HG03025 (cell line): ENCODE results near the gene ADK.
"Not testable (repeated sequence)": the region's sequence is repeated elsewhere in the genome, so short reads cannot be mapped to it uniquely, and the experiment has no call there.

Experiments used
- ATAC-seq: cut with Tn5 transposase; IDR thresholded peaks from one replicate; pipeline ENCODE4 v1.9.1; 2021; ENCODE audit warnings: mild to moderate bottlenecking, moderate library complexity; ENCODE audit not compliant: unreplicated experiment, low FRiP score

ADK gene

DNA sequence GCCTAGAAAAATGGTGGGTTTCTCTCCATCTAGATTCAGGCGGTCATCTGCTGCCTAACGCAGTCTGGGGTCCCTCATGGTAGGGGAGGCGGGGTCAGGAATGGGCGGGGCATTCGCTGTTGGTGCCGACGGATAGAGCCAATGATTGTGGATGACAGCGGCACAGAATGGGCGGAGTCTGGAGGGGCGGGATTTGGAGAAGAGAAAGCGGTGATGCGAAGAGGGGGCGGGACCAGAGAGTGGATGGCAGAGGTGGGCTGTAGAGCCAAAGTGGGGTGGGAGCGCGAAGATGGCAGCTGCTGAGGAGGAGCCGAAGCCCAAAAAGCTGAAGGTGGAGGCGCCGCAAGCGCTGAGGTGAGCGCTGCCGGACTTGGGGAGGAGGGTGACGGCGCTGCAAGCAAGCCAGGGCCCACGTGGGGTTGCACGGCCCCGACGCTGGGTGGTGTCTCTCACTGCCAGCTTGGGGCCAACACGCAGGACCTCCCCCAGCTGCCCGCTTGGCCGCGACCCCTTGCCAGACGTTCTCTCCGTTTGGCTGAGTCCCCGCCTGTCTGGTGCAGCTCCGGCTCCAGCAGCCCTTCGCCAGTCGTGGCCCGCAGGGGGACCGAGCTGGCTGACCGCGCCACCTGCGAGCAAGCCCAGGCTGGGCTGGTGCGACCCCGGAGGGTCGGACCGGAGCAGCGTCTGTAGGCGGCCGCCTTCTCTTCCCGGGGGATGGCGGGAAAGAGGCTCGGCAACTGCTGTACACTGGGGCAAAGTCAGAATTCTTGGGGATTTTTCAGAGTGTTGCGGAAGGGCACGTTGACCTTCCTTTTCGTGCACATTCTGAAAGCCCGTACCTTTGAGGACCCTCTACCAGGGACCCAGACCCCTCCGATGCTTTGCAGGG is at the start of gene ADK:
TSS of gene ADK (plus strand) at position 232 of the 889 bp plus-strand sequence. CDS start at position 290, 58 bp downstream.
- peak; percentile 76 for ATAC-seq

DNA sequence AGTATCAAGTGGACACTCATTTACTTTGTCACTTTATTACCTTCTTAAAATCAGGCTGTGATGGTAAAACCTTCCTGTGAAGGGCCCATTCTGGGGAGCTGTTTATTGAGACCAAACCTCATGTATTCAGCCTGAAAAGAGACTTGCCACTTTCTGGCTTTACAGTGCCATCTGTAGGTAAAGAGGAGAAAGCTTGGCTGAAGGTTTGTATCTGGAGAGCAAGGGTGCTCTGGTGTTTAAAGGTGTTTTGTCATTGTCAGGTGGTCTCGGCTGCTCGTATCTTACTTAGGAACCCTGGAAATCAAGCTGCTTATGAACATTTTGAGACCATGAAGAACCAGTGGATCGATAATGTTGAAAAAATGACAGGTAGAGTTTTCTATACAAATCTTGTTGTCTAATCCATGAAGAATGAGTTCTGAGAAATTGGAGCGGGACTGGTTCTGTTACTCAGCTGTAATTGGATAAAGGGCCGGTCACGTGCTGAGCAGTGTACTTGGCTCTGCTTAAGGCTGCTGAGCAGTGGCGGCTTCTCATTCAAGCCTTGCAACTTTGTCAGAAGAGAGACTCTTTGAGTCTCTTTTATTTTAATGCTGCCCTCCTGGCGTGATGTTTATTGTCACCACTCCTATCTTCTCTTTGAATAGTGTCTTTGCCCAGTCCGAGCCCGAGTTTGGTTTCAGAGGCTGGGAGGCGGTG is 47.3 kb upstream of the ADK start:
- no peak for ATAC-seq

DNA sequence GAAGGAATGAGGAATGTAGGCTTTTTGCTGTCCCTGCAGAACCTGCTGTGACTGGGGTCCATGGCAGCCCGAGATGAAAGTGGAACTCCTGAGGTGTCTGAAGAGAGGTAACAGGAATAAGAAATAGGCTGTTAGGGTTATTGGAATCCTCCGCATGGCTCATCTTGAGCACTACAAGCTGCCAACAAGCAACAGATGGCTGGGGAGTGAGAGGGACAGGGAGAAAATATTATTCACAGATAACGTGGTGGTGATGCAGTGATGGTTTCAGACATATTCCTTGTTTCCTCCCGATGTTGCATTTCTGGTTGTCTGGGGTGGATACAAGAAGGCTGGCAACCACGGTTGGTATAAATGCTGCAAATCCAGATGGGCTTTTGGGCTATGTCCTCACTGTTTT is 46.5 kb upstream of the ADK start:
- no peak for ATAC-seq

DNA sequence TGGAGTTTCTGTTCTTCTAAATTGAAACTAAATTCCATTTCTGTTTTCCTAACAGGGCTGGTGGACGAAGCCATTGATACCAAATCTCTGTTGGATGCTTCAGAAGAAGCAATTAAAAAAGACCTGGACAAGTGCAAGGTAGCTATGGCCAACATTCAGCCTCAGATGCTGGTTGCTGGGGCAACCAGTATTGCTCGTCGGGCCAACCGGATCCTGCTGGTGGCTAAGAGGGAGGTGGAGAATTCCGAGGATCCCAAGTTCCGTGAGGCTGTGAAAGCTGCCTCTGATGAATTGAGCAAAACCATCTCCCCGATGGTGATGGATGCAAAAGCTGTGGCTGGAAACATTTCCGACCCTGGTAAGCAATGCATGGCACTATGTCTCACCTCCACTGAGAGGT is 46.0 kb upstream of the ADK start:
- no peak for ATAC-seq

DNA sequence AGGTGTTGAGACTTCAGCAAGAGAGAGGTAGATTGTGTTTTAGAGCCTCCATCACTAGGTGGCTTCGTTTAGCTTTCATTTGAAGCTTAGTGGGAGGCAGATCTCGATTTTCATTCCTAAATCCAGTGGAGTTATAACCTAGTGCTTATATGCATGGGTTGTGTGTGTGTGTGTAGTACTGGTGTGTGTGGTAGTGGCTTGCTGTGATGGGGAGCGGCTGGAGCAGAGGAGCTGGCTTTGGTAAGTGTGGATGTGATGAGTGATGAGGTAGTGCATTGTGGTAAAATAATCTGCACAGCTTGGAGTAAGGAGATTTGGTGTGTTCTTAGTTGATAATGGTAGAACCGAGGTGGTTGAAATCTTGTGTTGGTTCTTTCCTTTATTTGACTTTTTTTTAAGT is 43.6 kb upstream of the ADK start:
- no peak for ATAC-seq

DNA sequence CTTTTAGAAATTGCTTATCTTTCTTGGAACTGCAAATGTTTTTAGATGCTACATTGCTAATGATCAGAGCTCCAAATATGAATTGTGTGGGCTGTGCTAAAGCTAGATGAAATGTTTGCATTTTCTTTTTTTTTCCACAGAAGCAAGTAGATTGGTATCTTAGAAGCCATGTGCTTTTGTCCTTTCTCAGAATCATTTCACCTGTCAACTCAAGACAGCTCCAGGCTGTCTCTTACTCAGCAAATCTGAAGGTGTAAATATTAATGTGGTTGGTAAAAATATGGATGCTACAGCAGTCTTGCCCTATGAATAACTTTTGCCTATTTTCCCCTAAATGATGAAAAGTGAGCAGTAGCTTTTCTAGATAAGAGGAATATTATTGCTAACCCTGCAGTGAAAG is 41.6 kb upstream of the ADK start:
- no peak for ATAC-seq

DNA sequence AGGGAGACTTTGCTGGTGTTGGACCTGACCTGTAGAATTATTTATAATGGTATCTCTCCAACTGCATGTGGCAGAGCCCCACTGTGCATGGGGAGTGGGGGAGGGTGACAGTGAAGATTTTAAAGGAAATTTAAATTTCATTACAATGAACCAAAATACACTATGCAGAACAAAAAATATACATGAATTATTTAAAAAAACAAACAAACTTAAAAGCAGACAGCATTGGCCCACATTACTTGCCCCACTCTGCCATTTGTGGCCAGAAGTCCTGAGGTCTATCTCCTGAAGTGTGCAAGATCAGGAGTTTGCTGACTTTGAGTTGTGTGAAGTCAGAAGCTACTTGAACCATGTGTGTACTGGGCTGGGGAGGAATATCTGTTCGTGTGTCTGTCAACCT is 40.9 kb upstream of the ADK start:
- ATAC-seq, result no peak

DNA sequence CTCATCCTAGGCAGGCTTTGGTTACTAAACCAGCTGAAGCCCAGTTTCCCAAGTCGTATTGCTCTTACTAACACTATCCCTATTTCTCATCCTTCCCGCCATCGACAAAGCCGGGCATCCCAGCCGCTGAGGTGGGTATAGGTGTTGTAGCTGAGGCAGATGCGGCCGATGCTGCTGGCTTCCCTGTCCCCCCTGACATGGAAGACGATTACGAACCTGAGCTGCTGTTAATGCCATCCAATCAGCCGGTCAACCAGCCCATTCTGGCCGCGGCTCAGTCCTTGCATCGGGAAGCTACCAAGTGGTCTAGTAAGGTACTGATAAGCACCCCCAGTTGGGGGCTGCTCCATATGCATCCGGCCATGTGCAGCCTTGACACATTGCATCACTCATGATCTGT is 39.2 kb upstream of the ADK start:
- ATAC-seq, result no peak

DNA sequence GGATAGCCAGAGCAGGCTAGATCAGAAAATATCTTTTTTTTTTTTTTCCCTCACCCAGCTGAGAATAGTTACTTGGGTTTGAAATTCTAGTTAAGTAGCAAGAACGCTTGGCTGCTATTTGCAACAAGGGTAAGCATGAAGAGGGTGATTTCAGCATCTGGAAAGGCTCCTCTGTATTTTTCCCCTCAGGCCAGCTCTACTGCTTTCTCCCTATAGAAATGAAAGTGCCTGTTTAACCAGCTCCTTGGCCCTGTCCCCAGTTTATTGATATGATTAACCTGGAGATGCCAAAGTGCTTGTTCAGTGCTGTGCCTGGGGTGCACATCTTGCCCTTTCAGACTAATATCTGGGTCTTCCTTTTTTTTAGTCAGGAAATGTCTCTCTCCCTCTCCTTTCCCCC is 37.5 kb upstream of the ADK start:
- ATAC-seq, result no peak

DNA sequence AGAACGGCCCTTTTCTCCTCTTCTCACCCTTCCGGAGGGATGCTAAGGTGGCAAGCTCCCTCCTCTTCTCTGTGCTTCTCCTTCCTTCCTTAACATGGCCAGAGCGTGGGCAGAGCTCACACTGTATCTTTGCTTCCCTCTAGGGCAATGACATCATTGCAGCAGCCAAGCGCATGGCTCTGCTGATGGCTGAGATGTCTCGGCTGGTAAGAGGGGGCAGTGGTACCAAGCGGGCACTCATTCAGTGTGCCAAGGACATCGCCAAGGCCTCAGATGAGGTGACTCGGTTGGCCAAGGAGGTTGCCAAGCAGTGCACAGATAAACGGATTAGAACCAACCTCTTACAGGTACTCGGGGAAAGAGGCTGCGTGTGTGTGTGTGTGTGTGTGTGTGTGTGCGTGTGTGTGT is 37.0 kb upstream of the ADK start:
- ATAC-seq, result no peak

DNA sequence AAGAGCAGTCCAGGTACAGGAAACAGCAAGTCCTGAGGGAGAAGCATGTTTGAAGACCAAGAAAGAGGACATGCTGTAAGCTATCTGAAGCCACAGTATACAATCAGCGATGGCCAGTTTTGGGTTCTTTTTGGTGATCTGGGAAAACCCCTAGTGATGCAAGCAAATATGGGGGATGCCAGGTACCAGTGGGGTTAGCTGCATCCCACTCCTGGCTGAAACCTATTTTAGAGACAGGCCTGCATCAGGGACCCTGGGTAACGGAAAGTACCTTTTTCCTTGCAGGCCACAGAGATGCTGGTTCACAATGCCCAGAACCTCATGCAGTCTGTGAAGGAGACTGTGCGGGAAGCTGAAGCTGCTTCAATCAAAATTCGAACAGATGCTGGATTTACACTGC is 33.3 kb upstream of the ADK start:
- ATAC-seq, result no peak

DNA sequence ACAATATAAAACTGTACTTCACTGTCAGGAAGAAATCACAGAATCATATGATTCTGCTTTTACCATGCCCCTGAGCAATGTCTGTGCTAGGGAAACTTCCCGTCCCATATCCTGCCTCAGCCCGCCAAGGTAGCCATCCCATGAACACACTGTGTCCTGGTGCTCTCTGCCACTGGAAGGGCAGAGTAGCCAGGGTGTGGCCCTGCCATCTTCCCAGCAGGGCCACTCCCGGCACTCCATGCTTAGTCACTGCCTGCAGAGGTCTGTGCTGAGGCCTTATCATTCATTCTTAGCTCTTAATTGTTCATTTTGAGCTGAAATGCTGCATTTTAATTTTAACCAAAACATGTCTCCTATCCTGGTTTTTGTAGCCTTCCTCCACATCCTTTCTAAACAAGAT is 32.2 kb upstream of the ADK start:
- no peak for ATAC-seq

DNA sequence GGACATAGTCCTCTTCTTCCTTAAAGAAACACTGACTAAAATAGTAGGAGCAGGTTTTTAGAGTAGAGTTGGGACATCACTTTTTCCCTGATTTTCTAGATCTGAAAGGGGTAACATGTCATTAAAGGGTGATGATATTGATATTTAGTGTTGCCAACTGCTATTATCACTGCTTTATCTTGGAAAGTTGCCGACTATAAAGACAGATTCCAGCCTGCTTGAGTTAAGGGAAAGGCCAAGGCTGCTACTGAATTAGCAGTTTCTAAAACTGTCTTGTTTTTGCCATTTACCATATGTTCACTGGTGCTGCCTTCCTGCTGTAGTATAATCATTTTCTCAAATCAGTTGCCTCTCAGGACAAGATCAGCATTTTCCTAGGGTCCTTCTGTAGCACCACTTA is 30.1 kb upstream of the ADK start:
- ATAC-seq, result no peak

DNA sequence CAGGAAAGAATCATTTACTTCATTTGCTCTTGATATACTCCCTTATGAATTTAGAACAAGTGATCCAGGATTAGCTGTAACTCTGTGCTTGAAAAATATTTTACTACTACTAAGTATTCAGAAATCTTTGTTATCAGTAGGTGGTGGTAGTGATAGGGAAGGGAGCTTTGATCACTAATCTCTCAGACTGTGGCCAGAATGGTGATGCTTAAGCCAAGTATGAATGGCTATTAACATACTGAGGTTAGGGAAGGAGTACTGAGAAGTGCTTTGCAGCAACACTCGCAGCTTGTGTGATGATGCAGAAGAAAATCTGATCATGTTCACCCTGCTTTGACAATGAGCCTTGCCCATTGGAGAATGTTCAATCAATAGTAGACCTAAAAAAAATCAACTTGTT is 29.7 kb upstream of the ADK start:
- no peak for ATAC-seq

DNA sequence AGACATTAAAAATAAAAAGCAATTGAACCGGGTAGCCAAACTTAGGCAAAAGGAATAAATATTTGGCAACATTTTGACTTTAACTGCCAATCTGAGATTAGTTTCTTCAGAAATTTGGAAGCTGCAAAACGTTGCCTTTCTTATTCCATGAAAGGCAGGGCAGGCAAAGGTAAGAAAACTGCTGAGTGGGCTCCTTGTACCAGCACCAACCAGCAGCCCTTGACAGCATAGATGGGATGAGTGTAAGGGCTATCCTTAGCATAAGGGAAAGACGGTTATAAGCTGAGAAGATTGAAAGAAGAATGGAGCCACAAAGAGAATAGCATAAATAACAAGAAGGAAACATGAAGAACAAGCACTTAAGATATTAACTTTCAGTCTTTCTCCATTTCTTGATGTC is 29.0 kb upstream of the ADK start:
- no peak for ATAC-seq

DNA sequence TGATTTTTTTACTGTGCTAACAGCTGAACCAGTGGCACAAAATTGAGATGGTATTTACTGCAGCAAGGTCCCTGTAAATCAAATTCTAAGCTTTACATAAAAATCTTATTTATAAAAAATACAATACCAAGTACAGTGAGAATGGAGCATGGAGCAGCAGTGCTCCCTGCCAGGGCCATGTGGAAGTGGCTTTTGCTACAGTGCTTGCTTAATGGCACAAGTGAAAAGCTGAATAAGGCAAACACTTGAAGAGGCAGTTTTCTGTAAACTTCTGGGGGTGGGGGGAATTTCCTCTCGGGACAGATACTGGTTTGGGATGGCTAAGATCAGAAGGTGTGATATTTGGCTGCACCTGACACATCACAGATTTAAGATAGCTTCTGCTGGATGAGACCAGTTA is 27.9 kb upstream of the ADK start:
- no peak for ATAC-seq

DNA sequence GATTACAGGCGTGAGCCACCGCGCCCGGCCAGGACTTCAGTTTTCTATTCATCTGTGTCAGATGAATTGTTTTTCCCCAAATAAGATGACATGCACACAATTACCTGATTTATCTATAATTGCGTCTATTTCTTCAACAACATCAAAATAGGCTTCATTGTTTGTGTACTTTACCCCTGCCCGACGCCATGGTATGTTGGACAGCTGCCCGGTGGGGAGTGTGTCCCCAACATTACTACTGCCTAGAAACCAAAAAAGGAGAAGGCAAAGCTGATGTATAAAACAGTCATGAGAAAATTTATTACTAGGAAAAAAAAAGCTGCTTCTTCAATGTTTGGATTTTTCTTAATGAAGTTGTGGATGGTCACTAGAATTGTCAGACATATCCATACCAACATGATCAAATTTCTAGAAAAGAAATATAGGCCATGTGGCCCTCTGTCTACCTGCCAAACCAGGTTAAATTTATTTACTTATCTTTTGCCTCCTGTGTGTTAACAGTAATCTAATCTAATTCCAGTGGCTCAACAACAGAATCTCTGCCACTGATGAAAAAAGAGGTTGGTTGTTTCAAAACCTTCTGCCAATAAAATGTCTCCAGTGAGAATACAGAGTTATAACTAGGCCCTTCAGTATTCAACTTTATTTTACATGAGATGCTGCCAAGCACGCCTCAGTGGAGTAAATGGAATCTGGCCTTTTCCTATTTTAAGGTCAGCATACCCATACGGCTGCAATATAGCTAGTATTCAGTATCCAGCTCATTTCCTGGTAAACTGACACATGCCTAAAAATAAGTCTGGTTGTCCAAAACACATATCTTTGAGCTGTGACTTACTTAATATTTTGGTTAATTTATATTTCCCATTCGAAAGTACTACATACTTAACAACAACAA is 16.8 kb upstream of the ADK start:
- ATAC-seq, result no peak

DNA sequence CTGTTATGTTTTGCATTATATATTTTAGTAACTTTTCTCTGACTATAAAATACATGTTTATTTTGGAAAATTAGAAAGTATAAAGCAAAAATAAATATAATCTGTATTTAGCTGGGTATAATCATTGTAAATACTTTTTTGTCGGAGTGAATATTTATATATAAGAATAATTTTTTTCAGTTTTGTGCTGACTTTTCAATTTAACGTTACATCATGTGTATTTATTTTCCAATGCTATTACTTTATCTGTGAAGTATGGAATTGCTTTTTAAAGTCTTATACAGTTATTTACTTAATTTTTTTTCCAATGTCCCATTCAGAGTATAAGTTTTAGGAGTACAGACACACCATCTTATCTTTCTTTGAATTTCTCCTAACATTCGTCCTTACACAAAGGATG is 15.6 kb upstream of the ADK start:
- ATAC-seq, result no peak

DNA sequence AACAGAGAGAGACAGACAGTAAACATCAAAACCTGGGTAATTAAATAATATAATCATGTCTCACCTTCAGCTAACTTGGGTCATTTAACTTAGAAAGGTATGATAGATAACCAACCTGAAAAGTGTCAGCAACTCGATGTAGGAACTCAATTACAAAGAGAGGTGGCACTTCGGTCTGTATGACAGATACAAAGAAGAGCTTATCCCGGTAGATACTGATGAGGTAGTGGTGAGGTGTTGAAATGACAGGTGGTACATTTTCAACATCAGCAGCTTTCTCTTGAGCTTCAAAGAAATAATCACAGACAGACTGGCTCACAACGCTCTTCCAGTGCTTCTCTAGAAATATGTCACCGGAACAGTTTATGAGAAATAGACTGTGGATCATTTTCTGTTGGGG is 13.0 kb upstream of the ADK start:
- no peak for ATAC-seq

DNA sequence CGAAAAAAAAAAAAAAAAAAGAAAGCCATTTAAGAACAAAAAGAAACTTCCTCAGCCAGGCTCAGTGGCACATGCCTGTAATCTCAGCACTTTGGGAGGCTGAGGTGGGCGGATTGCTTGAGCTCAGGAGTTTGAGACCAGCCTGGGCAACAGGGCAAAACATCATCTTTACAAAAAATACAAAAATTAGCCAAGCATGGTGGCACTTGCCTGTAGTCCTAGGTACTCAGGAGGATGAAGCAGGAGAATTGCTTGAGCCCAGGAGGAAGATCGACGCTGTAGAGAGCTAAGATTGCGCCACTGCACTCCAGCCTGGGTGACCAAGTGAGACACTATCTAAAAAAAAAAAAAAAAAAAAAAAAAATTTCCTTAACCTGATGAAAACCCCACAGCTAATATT is 12.4 kb upstream of the ADK start:
- ATAC-seq, result not testable (repeated sequence)

DNA sequence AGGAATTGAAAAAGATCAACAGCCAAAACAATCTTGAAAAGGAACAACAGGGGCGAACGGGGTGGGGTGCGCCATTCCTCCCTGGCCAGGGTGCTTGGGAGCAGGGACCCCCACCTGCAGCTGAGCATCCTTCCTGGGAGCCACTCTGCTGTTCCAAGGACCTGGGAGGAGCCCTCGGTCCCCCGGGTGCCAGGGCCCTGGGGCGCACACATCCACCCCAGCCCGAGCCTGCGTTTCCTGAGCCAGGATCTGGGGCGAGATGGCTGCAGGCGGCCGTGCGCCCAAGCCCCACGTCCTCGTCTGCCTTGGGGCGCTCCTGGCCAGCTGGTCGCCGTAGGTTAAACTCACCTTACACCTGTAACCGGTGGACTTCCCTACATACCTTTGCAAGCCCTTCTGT is 11.0 kb upstream of the ADK start:
- ATAC-seq, result no peak
